Measurements from ENCODE around the gene NOS3. TPM values are rescaled to one million over a fixed set of nuclear protein-coding genes. Genes with fewer than 3 reads are reported as not detected.

Gene NOS3
- total and polyA plus RNA-seq, 2 of the 13 experiments (the other 11 are each of a cell fraction or from before 2014, with no cell fraction given): 3.7 to 7.5 TPM

GRCh38 chr7:151061213-151062110 lies 70.6 kb downstream of the NOS3 start (continued):
- TF ChIP-seq ZNF513 (CRISPR knock-in tag; conservative IDR thresholded peaks at IDR 0.05) (no peak), MXD3 (CRISPR knock-in tag; IDR thresholded peaks at IDR 0.05) (no peak), EHMT2 (IDR thresholded peaks at IDR 0.05; ENCODE audit: borderline replicate concordance, low read depth, low read length) (no peak), ZNF576 (CRISPR knock-in tag; IDR thresholded peaks at IDR 0.05) (no peak), ZNF891 (CRISPR knock-in tag; IDR thresholded peaks at IDR 0.05) (no peak), GPN1 (CRISPR knock-in tag; IDR thresholded peaks at IDR 0.05; ENCODE audit: borderline replicate concordance) (no peak), ZNF572 (CRISPR knock-in tag; IDR thresholded peaks at IDR 0.05) (no peak), TRAFD1 (CRISPR knock-in tag; IDR thresholded peaks at IDR 0.05; ENCODE audit: borderline replicate concordance) (no peak), ZNF768 (CRISPR knock-in tag; IDR thresholded peaks at IDR 0.05) (peak; percentile 72; the same call in 1 of the 2 replicates), ZFP36L1 (CRISPR knock-in tag; IDR thresholded peaks at IDR 0.05) (no peak), ZNF296 (CRISPR knock-in tag; conservative IDR thresholded peaks at IDR 0.05) (no peak), JDP2 (CRISPR knock-in tag; IDR thresholded peaks at IDR 0.05; ENCODE audit: borderline replicate concordance) (no peak)
- TF ChIP-seq, protein P1, sequence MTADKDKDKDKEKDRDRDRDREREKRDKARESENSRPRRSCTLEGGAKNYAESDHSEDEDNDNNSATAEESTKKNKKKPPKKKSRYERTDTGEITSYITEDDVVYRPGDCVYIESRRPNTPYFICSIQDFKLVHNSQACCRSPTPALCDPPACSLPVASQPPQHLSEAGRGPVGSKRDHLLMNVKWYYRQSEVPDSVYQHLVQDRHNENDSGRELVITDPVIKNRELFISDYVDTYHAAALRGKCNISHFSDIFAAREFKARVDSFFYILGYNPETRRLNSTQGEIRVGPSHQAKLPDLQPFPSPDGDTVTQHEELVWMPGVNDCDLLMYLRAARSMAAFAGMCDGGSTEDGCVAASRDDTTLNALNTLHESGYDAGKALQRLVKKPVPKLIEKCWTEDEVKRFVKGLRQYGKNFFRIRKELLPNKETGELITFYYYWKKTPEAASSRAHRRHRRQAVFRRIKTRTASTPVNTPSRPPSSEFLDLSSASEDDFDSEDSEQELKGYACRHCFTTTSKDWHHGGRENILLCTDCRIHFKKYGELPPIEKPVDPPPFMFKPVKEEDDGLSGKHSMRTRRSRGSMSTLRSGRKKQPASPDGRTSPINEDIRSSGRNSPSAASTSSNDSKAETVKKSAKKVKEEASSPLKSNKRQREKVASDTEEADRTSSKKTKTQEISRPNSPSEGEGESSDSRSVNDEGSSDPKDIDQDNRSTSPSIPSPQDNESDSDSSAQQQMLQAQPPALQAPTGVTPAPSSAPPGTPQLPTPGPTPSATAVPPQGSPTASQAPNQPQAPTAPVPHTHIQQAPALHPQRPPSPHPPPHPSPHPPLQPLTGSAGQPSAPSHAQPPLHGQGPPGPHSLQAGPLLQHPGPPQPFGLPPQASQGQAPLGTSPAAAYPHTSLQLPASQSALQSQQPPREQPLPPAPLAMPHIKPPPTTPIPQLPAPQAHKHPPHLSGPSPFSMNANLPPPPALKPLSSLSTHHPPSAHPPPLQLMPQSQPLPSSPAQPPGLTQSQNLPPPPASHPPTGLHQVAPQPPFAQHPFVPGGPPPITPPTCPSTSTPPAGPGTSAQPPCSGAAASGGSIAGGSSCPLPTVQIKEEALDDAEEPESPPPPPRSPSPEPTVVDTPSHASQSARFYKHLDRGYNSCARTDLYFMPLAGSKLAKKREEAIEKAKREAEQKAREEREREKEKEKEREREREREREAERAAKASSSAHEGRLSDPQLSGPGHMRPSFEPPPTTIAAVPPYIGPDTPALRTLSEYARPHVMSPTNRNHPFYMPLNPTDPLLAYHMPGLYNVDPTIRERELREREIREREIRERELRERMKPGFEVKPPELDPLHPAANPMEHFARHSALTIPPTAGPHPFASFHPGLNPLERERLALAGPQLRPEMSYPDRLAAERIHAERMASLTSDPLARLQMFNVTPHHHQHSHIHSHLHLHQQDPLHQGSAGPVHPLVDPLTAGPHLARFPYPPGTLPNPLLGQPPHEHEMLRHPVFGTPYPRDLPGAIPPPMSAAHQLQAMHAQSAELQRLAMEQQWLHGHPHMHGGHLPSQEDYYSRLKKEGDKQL (CRISPR knock-in tag; IDR thresholded peaks at IDR 0.05; ENCODE audit: low read depth): no peak
- TF ChIP-seq, protein P2, sequence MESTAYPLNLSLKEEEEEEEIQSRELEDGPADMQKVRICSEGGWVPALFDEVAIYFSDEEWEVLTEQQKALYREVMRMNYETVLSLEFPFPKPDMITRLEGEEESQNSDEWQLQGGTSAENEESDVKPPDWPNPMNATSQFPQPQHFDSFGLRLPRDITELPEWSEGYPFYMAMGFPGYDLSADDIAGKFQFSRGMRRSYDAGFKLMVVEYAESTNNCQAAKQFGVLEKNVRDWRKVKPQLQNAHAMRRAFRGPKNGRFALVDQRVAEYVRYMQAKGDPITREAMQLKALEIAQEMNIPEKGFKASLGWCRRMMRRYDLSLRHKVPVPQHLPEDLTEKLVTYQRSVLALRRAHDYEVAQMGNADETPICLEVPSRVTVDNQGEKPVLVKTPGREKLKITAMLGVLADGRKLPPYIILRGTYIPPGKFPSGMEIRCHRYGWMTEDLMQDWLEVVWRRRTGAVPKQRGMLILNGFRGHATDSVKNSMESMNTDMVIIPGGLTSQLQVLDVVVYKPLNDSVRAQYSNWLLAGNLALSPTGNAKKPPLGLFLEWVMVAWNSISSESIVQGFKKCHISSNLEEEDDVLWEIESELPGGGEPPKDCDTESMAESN (CRISPR knock-in tag; conservative IDR thresholded peaks at IDR 0.05): no peak
- TF ChIP-seq, protein P3, sequence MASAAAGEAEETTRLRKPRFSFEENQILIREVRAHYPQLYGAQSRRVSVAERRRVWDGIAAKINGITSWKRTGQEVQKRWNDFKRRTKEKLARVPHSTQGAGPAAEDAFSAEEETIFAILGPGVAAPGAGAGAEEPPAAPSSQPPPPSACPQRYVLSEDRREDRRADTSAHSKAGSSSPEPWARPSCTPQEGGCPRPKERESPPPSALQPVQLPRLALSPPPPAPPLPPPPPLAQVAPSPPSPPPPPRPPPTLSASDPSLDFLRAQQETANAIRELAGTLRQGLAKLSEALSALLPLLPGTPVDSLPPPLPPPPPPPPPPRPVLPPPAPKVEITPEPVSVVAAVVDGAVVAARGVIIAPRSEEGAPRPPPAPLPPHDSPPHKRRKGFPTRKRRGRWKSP (CRISPR knock-in tag; IDR thresholded peaks at IDR 0.05): no peak
